Measurements from ENCODE around the gene CASP10.

DNA sequence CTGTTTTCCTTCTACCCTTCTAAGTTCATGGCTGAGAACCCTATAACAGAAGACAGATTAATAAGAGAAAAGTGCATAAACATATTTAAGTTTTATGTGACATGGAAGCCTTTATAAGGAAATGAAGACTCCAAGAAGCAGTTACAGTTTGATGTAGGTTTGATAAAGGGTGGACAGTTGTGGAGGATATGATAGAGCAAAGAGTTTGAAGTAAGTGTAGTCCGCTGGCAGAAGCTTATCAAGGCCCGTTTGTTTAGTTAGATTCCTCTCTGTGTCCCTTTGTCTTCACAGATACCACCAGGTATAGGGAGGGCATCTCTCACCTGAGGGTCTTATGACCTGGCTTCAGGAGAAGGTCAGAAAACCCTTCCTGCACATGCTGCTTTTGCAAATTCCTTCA, 66.9 kb downstream of the CASP10 start:
- TF ChIP-seq, protein P1, sequence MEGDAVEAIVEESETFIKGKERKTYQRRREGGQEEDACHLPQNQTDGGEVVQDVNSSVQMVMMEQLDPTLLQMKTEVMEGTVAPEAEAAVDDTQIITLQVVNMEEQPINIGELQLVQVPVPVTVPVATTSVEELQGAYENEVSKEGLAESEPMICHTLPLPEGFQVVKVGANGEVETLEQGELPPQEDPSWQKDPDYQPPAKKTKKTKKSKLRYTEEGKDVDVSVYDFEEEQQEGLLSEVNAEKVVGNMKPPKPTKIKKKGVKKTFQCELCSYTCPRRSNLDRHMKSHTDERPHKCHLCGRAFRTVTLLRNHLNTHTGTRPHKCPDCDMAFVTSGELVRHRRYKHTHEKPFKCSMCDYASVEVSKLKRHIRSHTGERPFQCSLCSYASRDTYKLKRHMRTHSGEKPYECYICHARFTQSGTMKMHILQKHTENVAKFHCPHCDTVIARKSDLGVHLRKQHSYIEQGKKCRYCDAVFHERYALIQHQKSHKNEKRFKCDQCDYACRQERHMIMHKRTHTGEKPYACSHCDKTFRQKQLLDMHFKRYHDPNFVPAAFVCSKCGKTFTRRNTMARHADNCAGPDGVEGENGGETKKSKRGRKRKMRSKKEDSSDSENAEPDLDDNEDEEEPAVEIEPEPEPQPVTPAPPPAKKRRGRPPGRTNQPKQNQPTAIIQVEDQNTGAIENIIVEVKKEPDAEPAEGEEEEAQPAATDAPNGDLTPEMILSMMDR (IDR thresholded peaks at IDR 0.05) = no peak
- no peak for TF ChIP-seq POLR2A (IDR thresholded peaks at IDR 0.05)
